ENCODE data around the gene ASF1B. TPM values are rescaled to one million over a fixed set of nuclear protein-coding genes. Genes with fewer than 3 reads are reported as not detected.
A peak's percentile ranks its signal among the peaks of the same experiment; 100 is the strongest.

ASF1B gene
- total and polyA plus RNA-seq, 2 experiments from 2014 or later = 21.8 to 27.5 TPM

DNA sequence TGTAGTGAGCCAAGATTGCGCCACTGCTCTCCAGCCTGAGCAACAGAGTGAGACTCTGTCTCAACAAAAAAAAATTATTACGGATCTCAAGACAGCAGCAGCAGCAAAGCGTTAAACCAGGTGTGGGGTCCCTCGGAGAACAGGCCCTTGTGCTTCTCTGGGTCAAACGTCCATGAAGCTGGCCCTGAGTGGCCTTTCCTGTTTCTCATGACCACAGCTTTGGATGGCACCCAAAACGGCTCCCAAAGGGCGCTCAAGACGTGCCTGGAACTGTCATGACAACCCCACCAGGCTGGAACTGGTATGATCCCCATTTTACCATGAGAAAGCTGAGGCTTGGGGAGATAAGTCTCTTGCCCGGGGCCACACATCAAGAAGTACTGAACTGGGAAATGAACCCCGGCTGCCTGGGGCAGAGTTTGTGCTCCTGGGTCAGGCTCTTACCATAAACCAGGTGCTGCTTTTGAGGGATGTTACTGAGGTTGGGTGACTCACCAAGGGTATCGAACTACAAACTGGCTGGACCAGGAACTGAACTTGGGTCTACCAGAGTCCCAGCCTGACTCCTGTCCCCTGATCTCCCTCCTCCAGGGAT is 34.2 kb downstream of the ASF1B start:
- Histone ChIP-seq H3K27ac (no peak overlapping the region), H3K9me3 (ENCODE audit: low read depth) (no peaks in the 10 kb centered on the region), H3K27me3 (no peaks in the 10 kb centered on the region), H3K36me3 (peaks cover 28% of the 10 kb centered on the region), H3K4me1 (ENCODE audit: low read depth) (no peaks in the 10 kb centered on the region), H3K4me3 (no peak overlapping the region)
- DNase-seq (ENCODE audit: low read depth in 1 of 2, low spot score in 1 of 2) = peak in 1 of 2 donors; percentile 42
- TF ChIP-seq, protein P1, sequence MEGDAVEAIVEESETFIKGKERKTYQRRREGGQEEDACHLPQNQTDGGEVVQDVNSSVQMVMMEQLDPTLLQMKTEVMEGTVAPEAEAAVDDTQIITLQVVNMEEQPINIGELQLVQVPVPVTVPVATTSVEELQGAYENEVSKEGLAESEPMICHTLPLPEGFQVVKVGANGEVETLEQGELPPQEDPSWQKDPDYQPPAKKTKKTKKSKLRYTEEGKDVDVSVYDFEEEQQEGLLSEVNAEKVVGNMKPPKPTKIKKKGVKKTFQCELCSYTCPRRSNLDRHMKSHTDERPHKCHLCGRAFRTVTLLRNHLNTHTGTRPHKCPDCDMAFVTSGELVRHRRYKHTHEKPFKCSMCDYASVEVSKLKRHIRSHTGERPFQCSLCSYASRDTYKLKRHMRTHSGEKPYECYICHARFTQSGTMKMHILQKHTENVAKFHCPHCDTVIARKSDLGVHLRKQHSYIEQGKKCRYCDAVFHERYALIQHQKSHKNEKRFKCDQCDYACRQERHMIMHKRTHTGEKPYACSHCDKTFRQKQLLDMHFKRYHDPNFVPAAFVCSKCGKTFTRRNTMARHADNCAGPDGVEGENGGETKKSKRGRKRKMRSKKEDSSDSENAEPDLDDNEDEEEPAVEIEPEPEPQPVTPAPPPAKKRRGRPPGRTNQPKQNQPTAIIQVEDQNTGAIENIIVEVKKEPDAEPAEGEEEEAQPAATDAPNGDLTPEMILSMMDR (IDR thresholded peaks at IDR 0.05; ENCODE audit: low read depth, low read length) = no peak

DNA sequence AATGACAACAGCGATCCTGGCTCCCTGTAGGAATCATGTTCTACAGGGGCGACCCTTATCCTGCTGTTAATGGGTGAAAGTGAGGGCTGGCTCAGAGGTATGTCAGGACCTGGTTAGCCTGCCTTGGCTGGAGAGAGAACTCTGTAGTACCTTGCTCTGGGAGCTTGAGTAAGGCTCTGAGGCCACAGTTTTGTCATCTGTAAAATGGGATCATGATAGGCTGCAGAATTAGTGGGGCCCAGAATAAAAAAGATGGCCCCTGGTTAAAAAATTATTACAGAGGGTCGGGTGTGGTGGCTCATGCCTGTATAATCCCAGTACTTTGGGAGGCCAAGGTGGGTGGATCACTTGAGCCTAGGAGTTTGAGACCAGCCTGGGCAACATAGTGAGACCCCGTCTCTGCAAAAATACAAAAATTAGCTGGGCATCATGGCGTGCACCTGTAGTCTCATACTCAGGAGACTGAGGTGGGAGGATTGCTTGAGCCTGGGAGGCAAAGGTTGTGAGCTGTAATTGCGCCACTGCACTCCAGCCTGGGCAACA is 35.3 kb downstream of the ASF1B start:
- Histone ChIP-seq H3K27me3 (no peaks in the 10 kb centered on the region), H3K27ac (no peak overlapping the region), H3K4me1 (ENCODE audit: low read depth) (no peaks in the 10 kb centered on the region), H3K4me3 (no peak overlapping the region), H3K36me3 (peaks cover 28% of the 10 kb centered on the region), H3K9me3 (ENCODE audit: low read depth) (no peaks in the 10 kb centered on the region)
- DNase-seq (ENCODE audit: low read depth in 1 of 2, low spot score in 1 of 2) = no peak
- TF ChIP-seq, protein P1 (IDR thresholded peaks at IDR 0.05; ENCODE audit: low read depth, low read length) = no peak

DNA sequence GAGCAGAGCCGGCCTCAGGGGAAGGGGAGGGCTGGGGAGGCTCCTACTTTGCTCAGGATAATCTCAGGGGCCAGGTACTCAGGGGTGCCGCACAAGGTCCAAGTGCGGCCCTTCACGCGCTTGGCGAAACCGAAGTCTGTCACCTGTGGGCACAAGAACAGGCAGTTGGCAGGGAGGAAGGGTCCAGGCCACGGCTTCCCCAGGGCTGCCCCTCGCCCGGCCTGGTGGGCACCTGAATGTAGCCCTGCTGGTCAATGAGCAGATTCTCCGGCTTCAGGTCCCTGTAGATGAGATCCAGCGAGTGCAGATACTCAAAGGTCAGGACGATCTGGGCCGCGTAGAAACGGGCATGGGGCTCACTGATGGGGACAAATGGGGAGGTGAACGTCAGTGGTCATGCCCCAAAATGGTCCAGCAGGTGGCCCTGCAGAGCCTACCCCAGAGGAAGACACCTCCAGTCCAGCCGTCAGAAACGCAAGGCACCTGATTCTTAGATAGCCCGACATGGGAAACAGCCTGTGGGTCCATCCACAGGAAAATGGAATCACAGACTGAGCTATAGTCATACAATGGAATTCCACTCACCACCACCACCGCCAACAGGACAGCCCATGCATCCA is 38.7 kb downstream of the ASF1B start:
- no peak overlapping the region for H3K4me3 ChIP-seq
- H3K27me3 ChIP-seq = no peaks in the 10 kb centered on the region
- no peaks in the 10 kb centered on the region for H3K9me3 ChIP-seq (ENCODE audit: low read depth)
- H3K4me1 ChIP-seq (ENCODE audit: low read depth) = no peaks in the 10 kb centered on the region
- TF ChIP-seq, protein P1 (IDR thresholded peaks at IDR 0.05; ENCODE audit: low read depth, low read length) = peak; percentile 10
- H3K27ac ChIP-seq = no peak overlapping the region
- H3K36me3 ChIP-seq = peaks cover 16% of the 10 kb centered on the region
- DNase-seq (ENCODE audit: low read depth in 1 of 2, low spot score in 1 of 2) = no peak

- H3K27ac ChIP-seq = no peak overlapping the region
- H3K27me3 ChIP-seq = no peaks in the 10 kb centered on the region
- TF ChIP-seq, protein P1 (IDR thresholded peaks at IDR 0.05; ENCODE audit: low read depth, low read length) = peak; percentile 5
- H3K4me1 ChIP-seq (ENCODE audit: low read depth) = peaks cover 6% of the 10 kb centered on the region
- DNase-seq (ENCODE audit: low read depth in 1 of 2, low spot score in 1 of 2) = no peak
- no peaks in the 10 kb centered on the region for H3K9me3 ChIP-seq (ENCODE audit: low read depth)
- peaks cover 9% of the 10 kb centered on the region for H3K36me3 ChIP-seq
- H3K4me3 ChIP-seq = no peak overlapping the region
These were observed 40.0 kb downstream of the ASF1B start for GRCh38 chr19:14096272-14096992.

DNA sequence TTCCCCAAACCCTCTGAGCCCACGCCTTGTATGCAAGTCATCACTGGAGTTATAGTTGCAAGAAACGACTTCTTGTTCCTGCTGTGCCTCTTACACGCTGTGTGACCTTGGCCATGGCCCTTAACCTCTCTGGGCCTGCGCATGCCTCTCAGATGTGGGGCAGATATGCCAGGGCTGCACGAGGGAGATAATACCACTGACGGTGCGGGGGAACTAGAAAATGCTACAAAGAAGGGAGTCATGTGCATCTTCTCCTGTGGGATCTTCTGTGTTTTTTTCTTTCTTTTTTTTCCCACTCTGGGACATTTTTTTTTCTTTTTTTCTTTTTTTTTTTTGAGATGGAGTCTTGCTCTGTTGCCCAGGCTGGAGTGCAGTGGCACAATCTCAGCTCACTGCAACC is 41.5 kb downstream of the ASF1B start:
- no peaks in the 10 kb centered on the region for H3K36me3 ChIP-seq
- DNase-seq (ENCODE audit: low read depth in 1 of 2, low spot score in 1 of 2) = no peak
- no peak overlapping the region for H3K27ac ChIP-seq
- TF ChIP-seq, protein P1 (IDR thresholded peaks at IDR 0.05; ENCODE audit: low read depth, low read length) = no peak
- H3K4me3 ChIP-seq = no peak overlapping the region
- peaks cover 6% of the 10 kb centered on the region for H3K4me1 ChIP-seq (ENCODE audit: low read depth)
- no peaks in the 10 kb centered on the region for H3K9me3 ChIP-seq (ENCODE audit: low read depth)
- H3K27me3 ChIP-seq = no peaks in the 10 kb centered on the region

Data from cardiac muscle cell (in vitro differentiated cells and primary cell).